A673 (cell line): ENCODE data around the gene ACY1.

Experiments used
- EZH2 ChIP-seq: fragments of 200-600 bp; sonication (generic); IDR thresholded peaks from 2 replicates; pipeline ENCODE4 v1.6.1; 2017; ENCODE audit warnings: borderline replicate concordance, low read depth, mild to moderate bottlenecking, mixed read lengths, antibody characterized with exemption, low read length; ENCODE audit not compliant: poor library complexity, severe bottlenecking
- TF ChIP-seq, protein P1 (sequence below): fragments of 300-800, 200-600 bp; sonication (generic); conservative IDR thresholded peaks from 2 replicates; pipeline ENCODE4 v1.5.1; 2017; ENCODE audit warnings: low read depth, mild to moderate bottlenecking, antibody characterized with exemption, low read length, moderate library complexity, mixed read lengths

DNA sequence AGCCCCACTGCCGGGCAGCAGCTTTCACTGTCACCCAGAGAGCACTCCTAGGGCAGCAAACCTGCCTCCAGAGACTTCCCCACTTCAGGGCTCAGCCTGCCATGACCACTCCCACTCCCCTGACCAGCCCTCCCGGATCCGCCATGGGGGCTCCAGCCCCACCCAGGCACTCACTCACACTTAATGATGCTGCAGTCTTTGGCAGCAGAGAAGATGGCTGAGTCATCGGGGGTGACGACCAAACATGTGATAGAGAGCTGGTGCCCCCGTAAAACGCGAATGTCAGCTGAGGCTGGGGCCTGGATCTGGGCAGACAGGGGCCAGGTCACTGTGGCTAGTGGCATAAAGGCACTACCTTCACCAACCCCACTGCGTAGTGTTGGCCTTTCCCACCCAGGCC lies 46.3 kb upstream of the ACY1 start:
- TF ChIP-seq, protein P1, sequence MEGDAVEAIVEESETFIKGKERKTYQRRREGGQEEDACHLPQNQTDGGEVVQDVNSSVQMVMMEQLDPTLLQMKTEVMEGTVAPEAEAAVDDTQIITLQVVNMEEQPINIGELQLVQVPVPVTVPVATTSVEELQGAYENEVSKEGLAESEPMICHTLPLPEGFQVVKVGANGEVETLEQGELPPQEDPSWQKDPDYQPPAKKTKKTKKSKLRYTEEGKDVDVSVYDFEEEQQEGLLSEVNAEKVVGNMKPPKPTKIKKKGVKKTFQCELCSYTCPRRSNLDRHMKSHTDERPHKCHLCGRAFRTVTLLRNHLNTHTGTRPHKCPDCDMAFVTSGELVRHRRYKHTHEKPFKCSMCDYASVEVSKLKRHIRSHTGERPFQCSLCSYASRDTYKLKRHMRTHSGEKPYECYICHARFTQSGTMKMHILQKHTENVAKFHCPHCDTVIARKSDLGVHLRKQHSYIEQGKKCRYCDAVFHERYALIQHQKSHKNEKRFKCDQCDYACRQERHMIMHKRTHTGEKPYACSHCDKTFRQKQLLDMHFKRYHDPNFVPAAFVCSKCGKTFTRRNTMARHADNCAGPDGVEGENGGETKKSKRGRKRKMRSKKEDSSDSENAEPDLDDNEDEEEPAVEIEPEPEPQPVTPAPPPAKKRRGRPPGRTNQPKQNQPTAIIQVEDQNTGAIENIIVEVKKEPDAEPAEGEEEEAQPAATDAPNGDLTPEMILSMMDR = no peak
- no peak for TF ChIP-seq EZH2
